Colonic mucosa (tissue), 4 donors: ENCODE measurements around the gene ZSCAN26. TPM values are rescaled to one million over a fixed set of nuclear protein-coding genes. Genes with fewer than 3 reads are reported as not detected.

Experiments
- DNase-seq: peaks from one replicate; pipeline ENCODE4 v3.0.0-alpha.2; 2020
- H3K27ac ChIP-seq: fragments of 200-600 bp; one replicate; pipeline ENCODE4 v1.8.0; 2021
- H3K27me3 ChIP-seq: fragments of 200-600 bp; one replicate; pipeline ENCODE4 v1.8.0; 2021
- H3K36me3 ChIP-seq: fragments of 200-600 bp; one replicate; pipeline ENCODE4 v1.8.0; 2021
- H3K4me1 ChIP-seq: fragments of 200-600 bp; one replicate; pipeline ENCODE4 v1.8.0; 2021; ENCODE audit warnings: mild to moderate bottlenecking
- H3K4me3 ChIP-seq: fragments of 200-600 bp; one replicate; pipeline ENCODE4 v1.8.0; 2021
- H3K9ac ChIP-seq, 2 donors: one replicate each; pipeline ENCODE4 v1.7.0; 2013; ENCODE audit warnings: control low read depth in 2 of 2, low read depth in 2 of 2, low read length in 2 of 2
- H3K9me3 ChIP-seq: fragments of 200-600 bp; one replicate; pipeline ENCODE4 v1.8.0; 2021
- CTCF ChIP-seq: fragments of 200-600 bp; IDR thresholded peaks from one replicate; pipeline ENCODE4 v1.8.0; 2022; ENCODE audit warnings: antibody characterized with exemption, mild to moderate bottlenecking
- intact Hi-C: fragments of 100-400 bp; cut with DNase I; formaldehyde crosslinking; loops from one replicate; pipeline ENCODE4 v1.14.1; 2022
- total RNA-seq, 2 donors: library from RNA; stranded (reverse); fragmentation: NEBNext Ultra II Directional in 1 of 2; extraction: Animal tissue kit (Norgen Biotek cat#: 25700) in 1 of 2; gene quantifications; one replicate each; pipeline ENCODE4 v1.2.1, GENCODE V29; 2021
- donor health status: healthy.
- donor health status: DM: no; HTN: no; CAD: no.
- donor health status: DM: no; HTN: no; CAD: no.

The ZSCAN26 gene
- total RNA-seq, 2 donors from 2014 or later, result 4.2 to 7.8 TPM

GRCh38 chr6:28269492-28269891 lies 2.5 kb downstream of the ZSCAN26 start:
- intact Hi-C loops, result no loop called here
- no peak for DNase-seq
- no peak overlapping the region for H3K9ac ChIP-seq
- H3K36me3 ChIP-seq, result no peaks in the 10 kb centered on the region
- no peak for TF ChIP-seq CTCF
- no peaks in the 10 kb centered on the region for H3K4me1 ChIP-seq
- no peak overlapping the region for H3K27ac ChIP-seq
- no peaks in the 10 kb centered on the region for H3K27me3 ChIP-seq
- H3K9me3 ChIP-seq, result no peaks in the 10 kb centered on the region
- no peak overlapping the region for H3K4me3 ChIP-seq

- no peak overlapping the region for H3K27ac ChIP-seq
- no peaks in the 10 kb centered on the region for H3K9me3 ChIP-seq
- DNase-seq, result no peak
- intact Hi-C loops, result no loop called here
- no peaks in the 10 kb centered on the region for H3K4me1 ChIP-seq
- no peak overlapping the region for H3K4me3 ChIP-seq
- H3K27me3 ChIP-seq, result no peaks in the 10 kb centered on the region
- H3K36me3 ChIP-seq, result peaks cover 4% of the 10 kb centered on the region
- H3K9ac ChIP-seq, result no peak overlapping the region
- no peak for TF ChIP-seq CTCF
Measured at GRCh38 chr6:28274888-28275287, 7.9 kb downstream of the ZSCAN26 start.

- DNase-seq, result no peak
- TF ChIP-seq CTCF, result no peak
- intact Hi-C loops, result no loop called here
- peaks cover 4% of the 10 kb centered on the region for H3K36me3 ChIP-seq
- no peak overlapping the region for H3K27ac ChIP-seq
- H3K4me1 ChIP-seq, result no peaks in the 10 kb centered on the region
- no peak overlapping the region for H3K4me3 ChIP-seq
- no peaks in the 10 kb centered on the region for H3K9me3 ChIP-seq
- H3K9ac ChIP-seq, result no peak overlapping the region
- no peaks in the 10 kb centered on the region for H3K27me3 ChIP-seq
Measured at GRCh38 chr6:28277746-28278145, 10.8 kb downstream of the ZSCAN26 start.

- intact Hi-C loops, result no loop called here
- H3K27ac ChIP-seq, result no peak overlapping the region
- H3K27me3 ChIP-seq, result no peaks in the 10 kb centered on the region
- no peaks in the 10 kb centered on the region for H3K4me1 ChIP-seq
- no peak for TF ChIP-seq CTCF
- DNase-seq, result no peak
- no peaks in the 10 kb centered on the region for H3K36me3 ChIP-seq
- peak overlapping the region; percentile 53 for H3K4me3 ChIP-seq
- no peaks in the 10 kb centered on the region for H3K9me3 ChIP-seq
- peak overlapping the region; percentile 44 to 57 for H3K9ac ChIP-seq
Measured at GRCh38 chr6:28280595-28281287, 13.8 kb downstream of the ZSCAN26 start.

- peak; percentile 59 for DNase-seq
- intact Hi-C loops, result no loop called here
- H3K9me3 ChIP-seq, result no peaks in the 10 kb centered on the region
- H3K36me3 ChIP-seq, result no peaks in the 10 kb centered on the region
- no peaks in the 10 kb centered on the region for H3K4me1 ChIP-seq
- no peaks in the 10 kb centered on the region for H3K27me3 ChIP-seq
- peak within 1 kb of the TSS; percentile 44 to 57 for H3K9ac ChIP-seq
- TF ChIP-seq CTCF, result no peak
- peak within 1 kb of the TSS; percentile 53 for H3K4me3 ChIP-seq
- no peak within 1 kb of the TSS for H3K27ac ChIP-seq
Measured at GRCh38 chr6:28281288-28282064, 14.5 kb downstream of the ZSCAN26 start, which contains the start of gene PGBD1. TSS of gene PGBD1 (plus strand) at chr6:28281572. CDS start at chr6:28283814, 2,242 bp downstream.
